ENCODE results near the gene STING1.
"Not testable (repeated sequence)": the region's sequence is repeated elsewhere in the genome, so short reads cannot be mapped to it uniquely, and the experiment has no call there.

The STING1 gene

GRCh38 chr5:139488260-139488659 lies 5.7 kb upstream of the STING1 start:
- no peaks in the 10 kb centered on the region for H3K9me2 ChIP-seq (replicated peaks; ENCODE audit: low read depth, low read length)
- no peaks in the 10 kb centered on the region for H3F3A ChIP-seq (ENCODE audit: low read depth)
- H4K20me1 ChIP-seq (ENCODE audit: insufficient read depth, low read length, poor library complexity, severe bottlenecking): no peaks in the 10 kb centered on the region
- no peaks in the 10 kb centered on the region for H3K79me2 ChIP-seq (ENCODE audit: insufficient read depth, low read length)
- H3K4me1 ChIP-seq (ENCODE audit: insufficient read depth, low read length, poor library complexity, severe bottlenecking): peaks cover 14% of the 10 kb centered on the region
- TF ChIP-seq CTCF (conservative IDR thresholded peaks at IDR 0.05; ENCODE audit: low read length): no peak
- no peaks in the 10 kb centered on the region for H3K36me3 ChIP-seq (ENCODE audit: insufficient read depth, low read length)
- no peaks in the 10 kb centered on the region for H3K27me3 ChIP-seq (ENCODE audit: insufficient read depth, low read length, poor library complexity, severe bottlenecking)
- H2AFZ ChIP-seq (ENCODE audit: low read length): no peak overlapping the region
- no peaks in the 10 kb centered on the region for H3K9me3 ChIP-seq (ENCODE audit: insufficient read depth, low read depth, low read length)
- H3K9ac ChIP-seq (ENCODE audit: low read depth, low read length, poor library complexity, severe bottlenecking): no peak overlapping the region
- H3K4me3 ChIP-seq (ENCODE audit: low read length, poor library complexity, severe bottlenecking): no peak overlapping the region
- H3K4me2 ChIP-seq (ENCODE audit: low read depth, low read length, poor library complexity, severe bottlenecking): no peak overlapping the region

- Histone ChIP-seq H2AFZ (ENCODE audit: low read length) (no peak overlapping the region), H4K20me1 (ENCODE audit: insufficient read depth, low read length, poor library complexity, severe bottlenecking) (peaks cover 3% of the 10 kb centered on the region), H3K9me3 (ENCODE audit: insufficient read depth, low read depth, low read length) (no peaks in the 10 kb centered on the region), H3K9me2 (replicated peaks; ENCODE audit: low read depth, low read length) (no peaks in the 10 kb centered on the region), H3K4me2 (ENCODE audit: low read depth, low read length, poor library complexity, severe bottlenecking) (no peak overlapping the region), H3K79me2 (ENCODE audit: insufficient read depth, low read length) (peaks cover 8% of the 10 kb centered on the region), H3K4me1 (ENCODE audit: insufficient read depth, low read length, poor library complexity, severe bottlenecking) (peaks cover 12% of the 10 kb centered on the region), H3K27me3 (ENCODE audit: insufficient read depth, low read length, poor library complexity, severe bottlenecking) (no peaks in the 10 kb centered on the region), H3K36me3 (ENCODE audit: insufficient read depth, low read length) (no peaks in the 10 kb centered on the region), H3F3A (ENCODE audit: low read depth) (peaks cover 8% of the 10 kb centered on the region; the same call in 1 of the 2 replicates), H3K4me3 (ENCODE audit: low read length, poor library complexity, severe bottlenecking) (no peak overlapping the region), H3K9ac (ENCODE audit: low read depth, low read length, poor library complexity, severe bottlenecking) (no peak overlapping the region)
- TF ChIP-seq CTCF (conservative IDR thresholded peaks at IDR 0.05; ENCODE audit: low read length): no peak
- TF ChIP-seq EZH2phosphoT487 (IDR thresholded peaks at IDR 0.05; ENCODE audit: borderline replicate concordance): no peak
Observed at GRCh38 chr5:139486201-139486600, 3.6 kb upstream of the STING1 start.

GRCh38 chr5:139482890-139483208 lies 291 bp upstream of the STING1 start:
- H3K9me2 ChIP-seq (replicated peaks; ENCODE audit: low read depth, low read length); H2AFZ ChIP-seq (ENCODE audit: low read length); H3K9me3 ChIP-seq (ENCODE audit: insufficient read depth, low read depth, low read length); H3K27me3 ChIP-seq (ENCODE audit: insufficient read depth, low read length, poor library complexity, severe bottlenecking); H3F3A ChIP-seq (ENCODE audit: low read depth); H3K36me3 ChIP-seq (ENCODE audit: insufficient read depth, low read length): not testable (repeated sequence)
- peak overlapping the region; percentile 92 for H3K4me2 ChIP-seq (ENCODE audit: low read depth, low read length, poor library complexity, severe bottlenecking)
- peaks cover 42% of the 10 kb centered on the region for H3K79me2 ChIP-seq (ENCODE audit: insufficient read depth, low read length)
- peaks cover 40% of the 10 kb centered on the region for H3K4me1 ChIP-seq (ENCODE audit: insufficient read depth, low read length, poor library complexity, severe bottlenecking)
- peak overlapping the region; percentile 89 for H3K4me3 ChIP-seq (ENCODE audit: low read length, poor library complexity, severe bottlenecking)
- H4K20me1 ChIP-seq (ENCODE audit: insufficient read depth, low read length, poor library complexity, severe bottlenecking): peaks cover 24% of the 10 kb centered on the region
- H3K9ac ChIP-seq (ENCODE audit: low read depth, low read length, poor library complexity, severe bottlenecking): peak overlapping the region; percentile 98

- Histone ChIP-seq H4K20me1 (ENCODE audit: insufficient read depth, low read length, poor library complexity, severe bottlenecking) (peaks cover 25% of the 10 kb centered on the region), H3K9me3 (ENCODE audit: insufficient read depth, low read depth, low read length) (no peaks in the 10 kb centered on the region), H3K36me3 (ENCODE audit: insufficient read depth, low read length) (peaks cover 9% of the 10 kb centered on the region; the same call in 1 of the 2 replicates), H3K27me3 (ENCODE audit: insufficient read depth, low read length, poor library complexity, severe bottlenecking) (no peaks in the 10 kb centered on the region), H3F3A (ENCODE audit: low read depth) (peaks cover 8% of the 10 kb centered on the region; the same call in 1 of the 2 replicates), H3K9me2 (replicated peaks; ENCODE audit: low read depth, low read length) (no peaks in the 10 kb centered on the region), H3K4me3 (ENCODE audit: low read length, poor library complexity, severe bottlenecking) (peak overlapping the region; percentile 89), H3K9ac (ENCODE audit: low read depth, low read length, poor library complexity, severe bottlenecking) (peak overlapping the region; percentile 98), H3K79me2 (ENCODE audit: insufficient read depth, low read length) (peaks cover 53% of the 10 kb centered on the region), H2AFZ (ENCODE audit: low read length) (no peak overlapping the region), H3K4me1 (ENCODE audit: insufficient read depth, low read length, poor library complexity, severe bottlenecking) (peaks cover 51% of the 10 kb centered on the region), H3K4me2 (ENCODE audit: low read depth, low read length, poor library complexity, severe bottlenecking) (peak overlapping the region; percentile 92)
- TF ChIP-seq EZH2phosphoT487 (IDR thresholded peaks at IDR 0.05; ENCODE audit: borderline replicate concordance) (no peak), CTCF (conservative IDR thresholded peaks at IDR 0.05; ENCODE audit: low read length) (peak; percentile 32; the same call in 1 of the 2 replicates)
Observed at GRCh38 chr5:139481580-139482049, 943 bp downstream of the STING1 start.
